Activated gamma-delta T cell treated with Interleukin-2 at 50 U/mL for 16 hours (primary cell): ENCODE data around the gene LDLRAD4.

Experiments used
- DNase-seq: peaks from one replicate; pipeline ENCODE4 v3.0.0-alpha.2; 2020

The LDLRAD4 gene

DNA sequence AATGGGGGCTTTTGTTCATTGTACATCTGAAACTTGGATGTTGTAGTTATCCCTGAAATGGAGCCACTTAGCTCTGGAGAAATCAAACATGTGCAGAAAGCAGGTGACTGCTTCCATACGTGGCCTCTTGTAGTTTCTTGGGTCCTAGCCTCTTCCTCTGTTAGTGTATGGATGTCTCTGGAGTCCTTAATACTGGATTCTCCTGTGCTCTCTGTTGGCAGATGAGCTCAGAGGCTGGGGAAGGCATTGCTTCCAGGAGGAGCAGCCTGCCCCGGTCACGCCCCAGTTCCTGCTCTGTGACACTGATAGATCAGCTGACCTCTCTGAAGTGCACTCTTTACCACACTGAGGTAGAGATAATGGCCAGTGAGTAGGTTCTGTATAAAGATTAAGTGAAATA, 176.2 kb downstream of the LDLRAD4 start:
- DNase-seq = no peak

DNA sequence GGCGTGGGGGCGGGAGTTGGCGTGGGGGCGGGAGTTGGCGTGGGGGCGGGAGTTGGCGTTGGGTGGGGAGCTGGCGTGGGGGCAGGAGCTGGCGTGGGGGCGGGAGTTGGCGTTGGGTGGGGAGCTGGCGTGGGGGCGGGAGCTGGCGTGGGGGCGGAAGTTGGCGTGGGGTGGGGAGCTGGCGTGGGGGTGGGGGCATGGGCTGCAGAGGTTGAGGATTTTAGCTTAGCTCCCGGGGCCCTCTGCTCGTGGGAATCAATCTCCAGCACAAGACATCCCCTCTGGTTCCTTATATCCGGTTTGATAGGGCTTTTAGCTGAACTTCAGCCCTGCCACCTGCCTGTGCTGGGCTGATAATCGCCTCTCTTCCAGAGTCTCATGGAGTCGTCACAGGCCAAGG, 177.0 kb downstream of the LDLRAD4 start:
- no peak for DNase-seq

DNA sequence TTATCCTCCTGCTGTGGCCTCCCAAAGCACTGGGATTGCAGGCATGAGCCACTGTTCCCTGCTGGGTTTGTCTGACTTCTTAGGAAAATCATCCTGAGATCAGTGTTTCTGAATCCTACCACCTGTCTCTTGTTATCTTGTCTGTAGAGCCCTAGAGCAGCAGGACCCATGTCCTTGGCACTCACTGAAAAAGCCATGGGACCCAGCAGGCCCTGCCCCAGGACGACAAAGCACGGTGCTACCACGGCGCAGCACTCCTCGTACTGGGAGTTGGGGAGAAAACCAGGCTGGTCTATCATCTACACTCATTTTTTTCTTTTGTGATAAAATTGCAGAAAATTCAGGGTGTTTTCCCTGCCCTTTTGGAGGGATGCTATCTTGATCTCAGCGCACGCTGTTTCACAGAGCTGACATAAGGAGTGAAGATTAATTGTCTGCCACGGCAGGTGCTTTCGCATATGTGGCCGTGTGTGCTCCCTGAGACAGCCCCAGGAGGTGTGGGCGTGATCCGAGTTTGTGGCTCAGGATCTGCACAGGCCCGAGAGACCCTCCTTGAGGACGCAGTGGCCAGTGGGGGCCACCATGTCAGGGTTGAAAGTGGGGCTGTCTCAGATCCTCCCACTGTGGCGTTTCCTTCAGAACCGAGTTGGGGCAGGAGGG, 179.1 kb downstream of the LDLRAD4 start:
- no peak for DNase-seq

DNA sequence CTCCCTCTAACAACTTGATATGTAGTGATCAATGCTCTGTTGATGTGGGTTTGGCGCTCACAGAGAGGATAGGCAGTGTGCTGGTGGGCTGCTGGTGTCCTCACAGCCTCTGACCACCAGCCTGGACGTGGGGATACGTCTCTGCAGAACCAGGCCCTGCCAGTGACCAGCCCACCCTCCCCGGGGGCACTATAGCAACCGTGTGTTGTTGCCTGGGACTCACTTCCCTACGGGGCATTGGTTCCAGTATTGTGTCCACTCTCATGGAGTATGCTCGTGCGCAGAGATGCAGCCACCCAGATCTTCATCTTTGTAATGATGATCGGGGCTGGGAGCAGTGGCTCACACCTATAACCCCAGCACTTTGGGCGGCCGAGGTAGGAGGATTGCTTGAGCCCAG, 180.1 kb downstream of the LDLRAD4 start:
- no peak for DNase-seq

DNA sequence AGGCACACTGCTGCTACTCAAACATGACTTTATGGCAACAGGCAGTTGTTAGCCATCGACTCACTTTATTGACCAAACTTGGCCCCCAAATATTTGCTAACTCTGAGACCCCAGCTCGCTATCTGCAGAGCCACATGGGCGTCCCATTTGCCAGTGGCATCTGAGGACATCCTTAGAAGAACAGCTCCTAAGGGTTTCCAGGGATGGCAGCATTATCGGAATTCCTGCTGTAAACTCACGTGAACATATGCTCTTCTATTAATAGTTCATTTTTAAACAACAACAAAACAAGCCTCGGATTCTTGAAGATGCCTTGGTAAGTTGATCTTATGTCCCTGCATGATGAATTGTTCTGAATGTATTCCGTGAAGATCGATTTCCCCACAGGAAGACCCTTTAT, 181.0 kb downstream of the LDLRAD4 start:
- DNase-seq = no peak

DNA sequence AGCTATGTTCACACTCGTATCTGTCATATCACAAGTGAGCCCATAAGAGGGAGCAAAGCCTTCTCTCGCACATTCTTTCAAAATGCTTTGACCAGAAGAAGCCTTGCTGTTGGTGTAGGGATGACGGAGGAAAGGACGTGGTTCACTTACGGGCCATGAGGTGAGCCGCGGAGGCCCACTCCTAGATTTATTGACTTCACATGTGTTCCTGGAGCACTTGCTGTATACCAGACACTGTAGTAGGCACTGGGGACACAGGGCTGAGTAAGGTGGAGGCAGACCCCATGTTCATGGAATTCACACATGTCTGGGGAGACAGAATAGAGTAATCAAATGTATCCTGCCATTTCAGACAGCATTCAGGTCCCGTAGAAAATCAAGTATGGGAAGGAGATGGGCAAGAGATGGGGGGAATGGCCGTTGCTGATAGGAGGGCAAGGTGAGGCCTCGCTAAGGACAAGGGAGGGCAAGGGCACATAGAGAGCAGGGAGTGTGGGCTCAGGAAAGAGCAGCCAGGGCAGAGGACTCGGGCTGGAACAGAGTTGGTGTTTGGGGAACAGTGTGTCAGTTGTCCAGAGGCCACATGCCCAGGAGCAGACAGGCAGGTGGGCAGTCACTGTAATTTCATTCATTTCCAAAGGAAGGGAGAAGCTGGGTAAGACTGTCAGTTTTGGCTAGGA, 182.2 kb downstream of the LDLRAD4 start:
- no peak for DNase-seq

DNA sequence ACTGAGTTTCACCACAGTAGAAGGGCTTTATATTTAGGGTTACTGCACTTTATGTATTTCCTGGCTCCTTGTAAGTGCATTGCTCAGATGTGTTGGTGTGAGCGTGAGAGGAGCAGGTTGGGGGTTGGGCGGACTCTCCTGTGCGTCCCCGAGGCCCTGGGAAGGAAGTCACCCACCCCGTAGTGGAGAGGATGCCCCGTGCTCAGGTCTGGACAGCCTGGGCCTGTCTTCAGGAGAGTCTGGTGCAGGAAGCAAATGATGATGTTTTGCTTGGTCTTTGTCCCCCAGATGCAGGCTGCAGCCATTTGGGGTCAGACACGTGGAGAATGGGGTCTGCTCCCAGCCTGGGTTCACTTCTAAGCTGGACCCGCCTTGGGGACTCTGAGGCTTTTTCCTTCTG, 182.8 kb downstream of the LDLRAD4 start:
- DNase-seq = no peak

DNA sequence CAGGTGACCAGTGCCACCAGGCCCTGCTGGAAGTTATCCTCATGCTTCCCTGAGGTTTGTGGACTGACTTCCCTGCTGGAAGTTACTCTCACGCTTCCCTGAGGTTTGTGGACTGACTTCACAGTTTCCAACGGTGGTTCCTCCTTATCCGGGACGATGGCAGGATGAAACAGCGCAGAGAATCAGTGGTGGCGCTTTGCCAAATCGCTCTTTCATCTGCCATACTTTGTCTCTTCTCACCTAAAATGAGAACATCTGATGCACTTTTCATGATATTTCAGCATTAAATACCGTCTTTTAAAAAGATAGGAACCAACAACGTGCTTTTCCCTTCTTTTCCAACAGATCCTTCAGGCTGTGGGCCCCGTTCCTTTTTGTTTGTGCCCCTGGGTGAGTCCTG, 183.3 kb downstream of the LDLRAD4 start:
- no peak for DNase-seq

DNA sequence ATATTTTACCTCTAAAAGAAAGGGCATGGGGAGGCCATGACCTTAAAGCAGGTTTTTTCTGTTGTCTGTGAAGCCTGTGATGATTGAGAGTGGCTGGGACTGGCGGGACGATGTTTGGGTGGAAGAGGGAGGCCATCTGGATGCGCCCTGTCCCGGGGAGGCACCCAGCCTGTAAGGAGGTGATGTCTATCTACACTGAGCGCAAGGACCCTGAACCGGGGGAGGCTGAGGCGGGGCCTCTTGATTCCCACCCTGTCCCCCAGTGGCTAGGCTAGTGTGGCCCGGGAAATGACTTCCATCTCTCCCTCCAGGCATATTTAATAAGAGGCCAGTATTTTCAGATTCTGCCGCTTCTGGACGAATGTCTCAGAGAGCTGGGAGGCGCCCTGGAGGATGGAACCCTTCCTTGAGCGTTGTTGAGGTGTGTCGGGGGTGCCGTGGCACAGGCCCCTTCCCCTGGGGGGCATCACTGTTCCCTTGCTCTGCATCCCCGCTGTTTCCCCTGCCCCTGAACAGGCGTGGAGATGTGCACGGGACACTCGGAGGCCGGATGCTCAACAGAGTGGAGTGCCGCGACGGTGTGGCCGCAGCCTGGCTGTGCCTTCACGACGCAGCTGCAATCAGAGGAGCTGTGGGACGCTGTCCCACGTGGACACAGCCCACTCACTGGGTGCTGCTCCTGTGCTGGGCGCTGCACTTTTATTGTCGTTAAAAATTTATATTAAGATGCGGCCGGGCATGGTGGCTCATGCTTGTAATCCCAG, 185.4 kb downstream of the LDLRAD4 start:
- no peak for DNase-seq

DNA sequence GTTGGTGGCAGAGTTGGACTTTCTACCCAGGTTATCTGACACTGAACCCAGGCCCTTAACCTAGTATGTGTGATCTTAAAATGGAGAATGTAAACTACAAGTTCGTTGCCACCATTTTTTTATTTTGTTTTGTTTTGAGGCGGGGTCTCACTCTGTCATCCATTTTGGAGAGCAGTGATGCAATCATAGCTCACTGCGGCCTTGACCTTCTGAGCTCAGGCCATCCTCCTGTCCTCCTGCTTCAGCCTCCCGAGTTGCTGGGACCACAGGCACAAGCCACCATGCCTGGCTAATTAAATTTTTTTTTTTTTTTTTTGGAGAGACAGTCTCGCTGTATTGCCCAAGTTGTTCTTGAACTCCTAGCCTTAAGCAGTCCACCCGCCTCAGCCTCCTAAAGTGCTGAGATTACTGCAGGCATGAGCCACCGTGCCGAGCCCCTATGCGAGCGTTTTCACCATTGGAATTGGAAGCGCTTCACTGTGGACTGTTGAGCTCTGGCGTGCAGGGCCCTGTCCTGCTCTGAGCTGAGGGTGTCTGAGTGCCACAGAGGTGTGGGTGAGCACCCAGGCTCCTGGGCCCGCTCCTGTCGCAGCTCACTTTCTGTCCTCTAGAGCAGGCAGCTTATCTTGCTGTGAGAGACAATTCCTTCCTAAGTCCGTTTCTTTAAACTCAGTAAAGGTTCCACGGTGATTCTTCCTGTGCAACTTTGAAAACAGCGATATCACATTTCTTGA, 186.9 kb downstream of the LDLRAD4 start:
- no peak for DNase-seq

DNA sequence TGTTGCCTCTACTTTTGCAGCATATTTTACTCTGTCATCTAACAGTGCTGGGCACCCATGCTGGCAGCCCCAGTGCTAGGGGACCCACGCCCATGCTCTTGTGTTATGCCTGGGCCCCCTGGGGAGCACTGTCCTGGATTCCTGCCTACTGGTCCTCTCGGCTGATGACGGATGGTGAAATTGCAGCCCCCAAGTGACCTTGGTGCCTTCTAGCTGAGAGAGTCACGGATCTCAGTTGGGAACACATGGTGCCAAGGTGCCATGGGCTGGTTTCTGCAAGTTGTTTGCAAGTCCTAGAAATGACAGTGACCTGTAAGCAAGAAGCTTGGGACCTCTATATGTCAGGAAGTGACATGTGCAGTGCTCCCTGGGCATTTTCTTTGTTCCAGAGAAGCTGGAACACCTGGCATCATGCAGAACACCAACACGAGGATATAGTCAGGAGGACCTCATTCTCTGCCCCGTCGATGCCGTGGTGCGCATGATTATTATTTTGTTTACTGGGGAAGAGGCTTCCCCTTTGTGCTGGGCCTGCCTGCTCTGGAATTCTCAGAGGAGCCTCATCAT, 187.6 kb downstream of the LDLRAD4 start:
- no peak for DNase-seq

DNA sequence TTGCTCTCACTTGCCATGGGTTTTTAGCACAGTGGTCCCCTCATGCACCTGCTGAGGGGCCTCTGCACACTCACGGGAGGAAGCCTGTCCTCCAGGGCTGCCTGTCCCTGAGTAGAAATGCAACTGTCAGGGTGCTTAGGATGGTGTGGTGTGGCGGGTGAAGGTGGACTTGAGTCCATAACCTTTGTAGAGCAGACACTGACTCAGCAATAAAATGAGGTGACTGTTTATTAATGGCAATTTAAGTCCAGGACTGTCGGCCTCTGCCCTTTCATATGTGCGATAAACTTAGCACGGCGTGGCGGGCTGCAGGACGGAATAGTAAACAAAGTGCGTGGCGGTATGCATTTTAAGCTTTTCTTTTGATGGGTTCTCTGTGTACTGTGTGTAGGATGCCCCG, 188.2 kb downstream of the LDLRAD4 start:
- no peak for DNase-seq

DNA sequence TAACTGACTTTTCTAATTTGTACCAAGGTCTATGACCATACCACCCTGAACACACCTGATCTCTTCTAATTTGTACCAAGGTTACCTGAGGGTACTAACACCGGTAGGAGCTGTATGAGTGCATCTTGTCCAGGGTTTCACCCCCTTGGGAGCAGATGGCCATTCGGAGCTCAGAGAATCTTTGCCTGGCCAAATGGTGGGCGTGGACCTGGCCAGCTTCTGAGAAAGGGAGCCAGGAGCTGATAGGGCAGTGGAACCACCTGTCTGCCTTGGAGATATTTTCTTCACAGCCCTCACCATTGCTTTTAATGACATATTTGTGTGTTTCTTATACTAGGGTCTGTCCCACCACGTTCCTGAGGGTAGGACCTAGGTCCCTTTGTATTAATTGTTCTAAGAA, 188.9 kb downstream of the LDLRAD4 start:
- no peak for DNase-seq

DNA sequence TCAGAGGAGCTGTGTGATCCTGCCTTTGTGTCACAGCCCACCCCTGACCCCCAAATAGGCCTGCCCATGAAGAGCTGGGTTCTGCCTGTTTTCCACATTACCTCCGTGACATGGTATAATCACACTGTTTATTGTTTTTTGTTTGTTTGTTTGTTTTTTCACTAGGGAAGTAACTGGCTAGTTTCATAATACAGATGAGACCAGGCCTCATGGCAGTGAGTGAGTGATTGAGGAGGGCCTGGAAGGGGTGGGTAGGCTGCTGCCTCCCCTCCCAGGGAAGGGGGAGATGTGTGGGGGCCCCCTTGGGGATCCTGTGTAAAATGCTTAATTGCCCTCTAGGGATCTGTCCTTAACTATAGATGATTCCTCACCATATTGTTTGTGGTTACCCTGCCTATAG, 190.5 kb downstream of the LDLRAD4 start:
- no peak for DNase-seq

DNA sequence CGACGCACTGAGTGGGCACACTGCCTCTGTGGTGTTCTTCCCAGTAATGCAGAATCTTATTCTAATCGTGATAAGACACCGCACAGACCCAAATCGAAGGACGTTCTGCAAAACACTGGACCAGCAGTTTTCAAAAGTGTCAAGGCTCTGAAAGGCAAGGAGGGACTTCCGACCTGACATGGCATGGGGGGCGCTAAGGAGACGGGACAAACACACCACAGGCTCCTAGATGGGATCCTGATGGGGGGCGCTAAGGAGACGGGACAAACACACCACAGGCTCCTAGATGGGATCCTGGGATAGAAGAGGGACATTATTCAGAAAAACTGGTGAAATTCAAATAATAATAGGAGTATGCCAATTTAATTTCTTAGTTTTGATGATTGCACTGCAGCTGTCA, 191.4 kb downstream of the LDLRAD4 start:
- DNase-seq = no peak

DNA sequence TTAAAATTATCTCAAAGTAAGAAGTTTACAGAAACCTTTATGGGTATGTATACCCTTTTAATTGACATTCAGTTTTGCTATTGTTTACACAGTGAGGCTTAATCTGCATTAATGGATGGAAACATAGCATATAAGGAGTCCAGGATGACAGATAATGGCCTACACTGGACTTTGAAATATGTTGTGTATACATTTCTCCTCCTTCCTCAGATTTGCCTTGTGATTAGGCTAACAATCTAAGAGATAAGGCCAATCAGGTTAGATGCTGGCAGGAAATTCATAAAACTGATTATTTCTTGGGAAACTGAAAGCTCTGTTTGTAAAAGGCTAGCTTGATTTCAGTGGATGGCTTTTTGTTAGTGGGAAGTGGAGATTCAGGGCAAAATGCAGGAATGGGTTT, 191.9 kb downstream of the LDLRAD4 start:
- DNase-seq = no peak

DNA sequence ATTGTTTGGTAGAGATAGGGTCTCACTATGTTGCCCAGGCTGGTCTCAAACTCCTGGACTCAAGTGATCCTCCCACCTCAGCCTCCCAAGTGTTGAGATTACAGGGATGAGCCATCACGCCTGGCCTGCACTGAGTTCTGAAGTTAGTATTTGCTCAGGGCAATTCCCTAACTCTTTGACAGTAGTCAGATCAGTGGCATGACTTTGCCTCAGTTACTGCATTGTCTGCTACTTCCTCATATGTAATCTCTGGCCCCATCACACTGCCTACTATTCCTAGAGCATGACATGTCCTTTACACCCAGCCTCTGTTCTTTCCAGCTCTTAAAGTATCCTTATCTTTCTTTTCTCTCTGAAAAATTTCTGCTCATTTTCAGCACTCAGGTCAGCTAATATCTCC, 193.5 kb downstream of the LDLRAD4 start:
- DNase-seq = no peak

DNA sequence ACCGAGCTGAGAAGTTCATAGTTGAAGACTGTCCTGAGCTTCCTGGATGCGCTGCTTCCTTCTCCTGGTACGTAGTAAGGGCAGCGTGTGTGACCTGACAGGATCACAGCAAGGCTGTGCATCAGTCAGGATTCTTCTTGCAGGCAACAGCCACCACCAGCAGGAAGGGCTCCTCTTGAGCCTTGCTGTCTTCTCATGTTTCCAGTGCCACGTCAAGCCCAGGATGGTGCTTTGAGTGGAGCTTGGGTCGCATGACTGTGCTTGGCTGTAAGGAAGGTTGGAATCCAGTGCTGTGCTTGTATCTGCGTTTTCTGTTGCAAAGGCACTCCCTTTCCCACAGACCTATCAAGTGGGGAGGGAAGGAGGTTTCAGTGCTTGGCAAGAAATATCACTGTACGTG, 194.3 kb downstream of the LDLRAD4 start:
- no peak for DNase-seq

DNA sequence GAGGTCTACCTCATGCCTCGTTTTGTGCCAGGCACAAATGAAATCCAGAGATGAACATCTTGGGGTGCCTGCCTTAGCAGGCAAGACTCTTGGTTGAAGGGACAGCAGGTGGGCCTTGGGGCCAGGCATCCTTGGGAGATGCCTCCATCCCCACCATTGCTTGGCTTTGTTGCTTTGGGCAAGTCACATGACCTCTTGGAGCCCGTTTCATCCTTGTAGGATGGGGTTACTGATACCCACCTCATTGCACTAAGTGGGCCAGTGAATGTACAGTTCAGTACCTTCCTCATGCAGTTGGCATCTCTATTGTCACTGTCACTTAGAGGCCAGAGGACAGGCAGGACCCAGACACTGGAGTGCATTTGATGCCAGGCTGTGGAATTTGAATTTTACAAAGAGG, 195.5 kb downstream of the LDLRAD4 start:
- no peak for DNase-seq

DNA sequence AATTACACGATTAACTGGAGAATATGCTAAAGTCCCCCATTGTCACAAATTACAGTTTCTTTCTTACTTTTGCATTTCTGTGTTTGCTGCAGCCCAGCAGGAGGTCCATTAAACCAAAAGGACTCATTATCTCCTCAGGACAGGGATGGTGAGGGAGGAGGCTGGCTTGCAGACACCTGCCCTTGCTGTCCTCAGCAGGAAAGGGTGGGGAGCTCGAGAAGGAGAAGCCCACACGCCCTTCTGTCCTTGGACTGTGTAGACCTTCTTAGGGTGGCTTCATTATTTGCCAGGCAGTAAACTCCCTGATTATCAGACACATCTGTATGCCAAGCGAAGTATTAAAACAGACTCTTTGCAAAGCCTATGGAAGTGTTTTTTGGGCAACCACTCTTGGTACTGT, 196.0 kb downstream of the LDLRAD4 start:
- no peak for DNase-seq

DNA sequence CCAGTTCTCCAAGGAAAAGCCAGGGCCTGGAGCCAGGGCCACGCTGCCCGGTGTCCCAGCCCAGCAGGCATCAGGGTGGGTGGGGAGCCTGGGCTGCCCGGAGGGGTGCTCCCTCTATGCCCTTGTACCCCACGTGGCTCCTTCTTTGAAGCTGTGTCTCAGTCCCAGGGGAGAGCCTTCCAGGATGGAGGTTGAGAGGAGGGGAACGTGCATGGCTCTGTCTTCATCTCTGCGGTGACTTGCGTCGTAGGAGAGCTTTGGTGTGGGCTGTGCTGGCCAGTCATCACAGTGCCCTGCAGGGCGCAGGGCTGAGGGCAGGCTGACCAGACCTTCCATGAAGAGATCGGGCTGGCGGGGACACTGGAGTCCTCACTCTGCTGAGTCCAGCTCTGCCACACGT, 197.2 kb downstream of the LDLRAD4 start:
- DNase-seq = no peak

DNA sequence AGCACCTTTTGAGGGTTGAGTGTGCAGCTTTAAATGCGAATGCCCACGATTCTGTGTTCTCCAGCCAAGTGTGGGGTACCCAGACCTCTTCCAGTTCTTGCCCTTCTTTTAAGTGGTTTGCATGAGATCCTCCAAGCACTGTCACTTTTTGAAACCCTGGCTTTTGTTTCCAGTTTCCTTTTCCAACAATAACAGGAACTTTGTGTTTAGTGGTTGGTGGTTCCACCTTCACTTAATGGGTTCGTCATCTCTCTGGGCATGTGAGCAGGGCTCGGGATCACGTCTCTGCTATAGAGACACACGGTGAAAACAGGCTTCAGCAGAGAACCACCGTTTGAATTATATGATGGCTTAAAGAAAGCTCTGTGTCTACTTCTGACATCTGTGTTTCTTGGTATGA, 197.6 kb downstream of the LDLRAD4 start:
- no peak for DNase-seq

DNA sequence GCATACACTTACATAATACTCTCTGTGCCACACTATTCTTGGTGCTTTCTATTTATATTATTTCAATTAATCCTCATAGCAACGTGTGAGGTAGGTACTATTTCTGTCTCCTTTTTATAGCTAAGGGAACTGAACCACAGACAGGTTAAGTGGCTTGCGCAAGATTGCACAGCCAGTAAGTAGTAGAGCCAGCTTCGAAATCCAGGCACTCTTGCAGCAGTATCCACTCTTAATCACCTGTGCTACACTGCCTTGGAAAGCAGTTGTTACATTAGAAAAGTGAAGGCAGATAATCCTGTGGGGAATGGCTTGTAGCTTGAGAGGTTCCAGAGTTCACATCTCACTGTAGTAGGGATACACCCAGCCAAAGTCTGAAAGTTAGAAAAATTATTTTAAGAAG, 198.3 kb downstream of the LDLRAD4 start:
- DNase-seq = no peak
